Naive thymus-derived CD4-positive, alpha-beta T cell (primary cell): ENCODE results near the gene TMEM219. TPM values are rescaled to one million over a fixed set of nuclear protein-coding genes. Genes with fewer than 3 reads are reported as not detected.

Experiments
- ATAC-seq: fragments of 150-1000 bp; cut with Tn5 transposase; 2 replicates; pipeline ENCODE4 v1.10.0; 2021; ENCODE audit warnings: mild to moderate bottlenecking, moderate library complexity
- CTCF ChIA-PET: fragments of 350-600 bp; sonication (Branson Sonifier 250); formaldehyde crosslinking; loops from one replicate; lab custom pipeline; 2021; ENCODE audit warnings: antibody characterized with exemption; lab: Charles Lee
- POLR2A ChIA-PET: fragments of 350-600 bp; sonication (Branson Sonifier 250); formaldehyde crosslinking; loops from one replicate; lab custom pipeline; 2021; ENCODE audit warnings: antibody characterized with exemption, inconsistent platforms; lab: Charles Lee
- DNase-seq, 9 donors: peaks; one replicate each; pipeline versions ENCODE4 v3.0.0 to v3.0.0-alpha.2; 2020 to 2022; ENCODE audit warnings: mixed read lengths in 1 of 9
- H3K27ac ChIP-seq: one replicate; pipeline ENCODE4 v1.7.0; 2013; ENCODE audit warnings: mild to moderate bottlenecking, low read depth, low read length, moderate library complexity
- H3K27me3 ChIP-seq, 2 donors: one replicate each; pipeline ENCODE4 v1.7.0; 2013; ENCODE audit warnings: low read length in 2 of 2, mild to moderate bottlenecking in 2 of 2, moderate library complexity in 2 of 2; ENCODE audit not compliant: control insufficient read depth in 2 of 2, insufficient read depth in 2 of 2
- H3K36me3 ChIP-seq, 3 experiments: 1 replicate in 2 of 3; 2 replicates in 1 of 3; pipeline ENCODE4 v1.7.0; 2013; ENCODE audit warnings: low read length in 3 of 3, mild to moderate bottlenecking in 3 of 3, moderate library complexity in 1 of 3; ENCODE audit not compliant: insufficient read depth in 3 of 3, control insufficient read depth in 2 of 3
- H3K4me1 ChIP-seq, 2 donors: one replicate each; pipeline ENCODE4 v1.7.0; 2013; ENCODE audit warnings: low read length in 2 of 2, mild to moderate bottlenecking in 2 of 2, moderate library complexity in 1 of 2; ENCODE audit not compliant: control insufficient read depth in 2 of 2, insufficient read depth in 2 of 2
- H3K4me3 ChIP-seq: 2 replicates; pipeline ENCODE4 v1.7.0; 2013; ENCODE audit warnings: mild to moderate bottlenecking, low read length
- H3K9me3 ChIP-seq, 3 experiments: 1 replicate in 2 of 3; 2 replicates in 1 of 3; pipeline ENCODE4 v1.7.0; 2013; ENCODE audit warnings: low read length in 3 of 3; ENCODE audit not compliant: control insufficient read depth in 2 of 3
- H3K27ac Mint-ChIP-seq, 9 donors: one replicate each; pipeline ENCODE4 v1.8.0; 2020 to 2022; ENCODE audit warnings: mixed read lengths in 9 of 9, mild to moderate bottlenecking in 8 of 9, moderate library complexity in 5 of 9, inconsistent platforms in 2 of 9
- H3K27me3 Mint-ChIP-seq, 5 donors: one replicate each; pipeline ENCODE4 v1.8.0; 2021 to 2022; ENCODE audit warnings: mixed read lengths in 5 of 5, mild to moderate bottlenecking in 1 of 5
- H3K36me3 Mint-ChIP-seq, 5 donors: one replicate each; pipeline ENCODE4 v1.8.0; 2020 to 2022; ENCODE audit warnings: mixed read lengths in 5 of 5, mild to moderate bottlenecking in 3 of 5, inconsistent platforms in 1 of 5
- H3K4me1 Mint-ChIP-seq, 7 donors: one replicate each; pipeline ENCODE4 v1.8.0; 2020 to 2022; ENCODE audit warnings: mixed read lengths in 7 of 7, mild to moderate bottlenecking in 3 of 7, inconsistent platforms in 1 of 7
- H3K4me3 Mint-ChIP-seq, 10 donors: one replicate each; pipeline ENCODE4 v1.8.0; 2020 to 2022; ENCODE audit warnings: mild to moderate bottlenecking in 10 of 10, mixed read lengths in 10 of 10, moderate library complexity in 6 of 10, inconsistent platforms in 2 of 10
- H3K9me3 Mint-ChIP-seq, 11 donors: one replicate each; pipeline ENCODE4 v1.8.0; 2020 to 2022; ENCODE audit warnings: mixed read lengths in 11 of 11, mild to moderate bottlenecking in 4 of 11, inconsistent platforms in 1 of 11, moderate library complexity in 1 of 11
- intact Hi-C, 2 donors: fragments of 100-400 bp; cut with micrococcal nuclease; formaldehyde crosslinking; loops; one replicate each; pipeline ENCODE4 v1.15.1; 2023
- polyA plus RNA-seq, 2 donors: library from polyadenylated mRNA; unstranded; fragments of 300-500 nt; fragmentation: Illumina TruSeq; gene quantifications; one replicate each; pipeline ENCODE4 v1.2.3, GENCODE V29; 2021
- total RNA-seq, 6 experiments: library from RNA in 5 of 6; stranded (reverse) in 5 of 6; gene quantifications; 1 replicate in 5 of 6; 2 replicates in 1 of 6; pipeline ENCODE4 v1.2.3 and lab custom pipeline; 2021 to 2026

TMEM219 gene
- total and polyA plus RNA-seq, 7 experiments from 2014 or later = 64.3 to 212 (median 85.1) TPM

DNA sequence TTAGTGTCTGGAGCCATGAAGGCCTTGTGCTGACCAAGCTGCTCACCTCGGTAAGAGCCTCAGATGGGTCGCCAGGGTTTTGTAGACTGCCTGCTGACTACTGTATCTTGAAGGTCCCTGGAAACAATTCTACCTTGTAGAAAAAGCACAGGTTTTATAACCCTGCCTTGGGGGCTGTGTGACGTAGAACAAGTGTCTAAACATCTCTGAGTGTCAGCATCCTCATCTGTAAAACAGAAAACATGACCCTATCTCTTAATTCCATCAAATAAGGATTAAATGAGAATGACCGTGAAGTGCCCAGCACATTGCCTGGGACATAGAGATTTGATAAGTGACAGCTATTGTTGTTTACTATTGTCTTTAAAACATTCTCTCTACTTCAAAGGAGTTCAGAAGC, 6.3 kb downstream of the TMEM219 start:
- Histone ChIP-seq H3K27me3 (no peaks in the 10 kb centered on the region), H3K9me3 (no peaks in the 10 kb centered on the region), H3K4me1 (peaks cover 0 to 1% of the 10 kb centered on the region in 2 donors), H3K36me3 (peaks cover 0 to 16% (median 0%) of the 10 kb centered on the region in 3 experiments), H3K27ac (no peak overlapping the region), H3K4me3 (no peak overlapping the region)
- ATAC-seq (no peak), DNase-seq (no peak)
- Mint-ChIP-seq H3K27me3 (no peaks in the 10 kb centered on the region), H3K36me3 (peaks cover 8 to 23% (median 18%) of the 10 kb centered on the region in 5 donors), H3K9me3 (no peaks in the 10 kb centered on the region), H3K27ac (peak overlapping the region in 1 of 9 donors; percentile 67), H3K4me1 (peaks cover 6 to 16% (median 13%) of the 10 kb centered on the region in 7 donors), H3K4me3 (no peak overlapping the region)
- CTCF ChIA-PET = no interaction called here
- intact Hi-C loops = no loop called here
- POLR2A ChIA-PET = no interaction called here

DNA sequence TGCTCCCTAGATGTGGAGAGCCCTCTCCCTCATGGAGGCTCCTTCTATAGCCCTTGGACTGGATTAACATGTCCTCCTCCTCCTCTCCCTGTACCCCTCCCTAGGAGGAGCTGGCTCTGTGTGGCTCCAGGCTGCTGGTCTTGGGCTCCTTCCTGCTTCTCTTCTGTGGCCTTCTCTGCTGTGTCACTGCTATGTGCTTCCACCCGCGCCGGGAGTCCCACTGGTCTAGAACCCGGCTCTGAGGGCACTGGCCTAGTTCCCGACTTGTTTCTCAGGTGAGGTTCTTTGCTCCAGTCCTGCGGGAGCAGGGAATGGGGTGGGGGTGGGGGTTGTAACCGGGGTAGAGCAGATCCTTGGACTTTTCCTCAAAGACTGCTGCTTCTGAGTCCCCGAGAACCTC, 9.4 kb downstream of the TMEM219 start:
- ATAC-seq = no peak
- no peak for DNase-seq
- ChIA-PET CTCF (interaction anchor here (0.7 kb wide), 1 partner anchor 779 kb away, joined by 3 read pairs; no protein-coding TSS in a partner anchor), POLR2A (interaction anchor here (0.6 to 6.4 kb wide), 4 partner anchors 9 to 145 kb away, joined by 3 to 79 read pairs (median 16); partner anchors contain the start of genes KCTD13 and TMEM219)
- no peak overlapping the region for H3K4me3 Mint-ChIP-seq
- H3K27ac Mint-ChIP-seq = peak overlapping the region in 2 of 9 donors; percentile 38 to 57
- H3K9me3 Mint-ChIP-seq = peaks cover 0 to 2% (median 0%) of the 10 kb centered on the region in 11 donors
- Histone ChIP-seq H3K27me3 (no peaks in the 10 kb centered on the region), H3K4me1 (peaks cover 16 to 21% of the 10 kb centered on the region in 2 donors), H3K4me3 (no peak overlapping the region), H3K9me3 (no peaks in the 10 kb centered on the region), H3K27ac (no peak overlapping the region), H3K36me3 (peaks cover 0 to 18% (median 0%) of the 10 kb centered on the region in 3 experiments)
- H3K36me3 Mint-ChIP-seq = peaks cover 8 to 23% (median 14%) of the 10 kb centered on the region in 5 donors
- peaks cover 23 to 33% (median 25%) of the 10 kb centered on the region in 7 donors for H3K4me1 Mint-ChIP-seq
- intact Hi-C loops = loop anchor here (5.0 to 10.0 kb wide), 2 partner anchors 164 to 433 kb away; partner anchors contain the start of genes MAZ (in 1 of the 2) and ZNF771 (in 1 of the 2)
- no peaks in the 10 kb centered on the region for H3K27me3 Mint-ChIP-seq

GRCh38 chr16:29972500-29972899, 10.6 kb downstream of the TMEM219 start:
- Histone ChIP-seq H3K4me3 (no peak overlapping the region), H3K27me3 (no peaks in the 10 kb centered on the region), H3K9me3 (no peaks in the 10 kb centered on the region), H3K36me3 (peaks cover 0 to 20% (median 0%) of the 10 kb centered on the region in 3 experiments), H3K27ac (peak overlapping the region; percentile 78), H3K4me1 (peaks cover 20 to 23% of the 10 kb centered on the region in 2 donors)
- DNase-seq (no peak), ATAC-seq (no peak)
- peak overlapping the region; percentile 40 to 97 (median 94) for H3K4me3 Mint-ChIP-seq
- peaks cover 8 to 23% (median 14%) of the 10 kb centered on the region in 5 donors for H3K36me3 Mint-ChIP-seq
- POLR2A ChIA-PET = interaction anchor here (0.6 to 6.4 kb wide), 18 partner anchors 10 to 437 kb away, joined by 3 to 79 read pairs (median 4); partner anchors contain the start of genes ALDOA, KCTD13, PPP4C and TMEM219
- peaks cover 23 to 43% (median 34%) of the 10 kb centered on the region in 7 donors for H3K4me1 Mint-ChIP-seq
- CTCF ChIA-PET = interaction anchor here (0.6 to 1.8 kb wide), 7 partner anchors 12 to 1432 kb away, joined by 3 to 8 read pairs (median 3); partner anchors contain the start of gene KCTD13
- H3K9me3 Mint-ChIP-seq = peaks cover 0 to 2% (median 0%) of the 10 kb centered on the region in 11 donors
- peak overlapping the region; percentile 64 to 93 (median 91) for H3K27ac Mint-ChIP-seq
- intact Hi-C loops = loop anchor here (5.0 to 10.0 kb wide), 2 partner anchors 165 to 432 kb away; partner anchors contain the start of genes MAZ (in 1 of the 2) and ZNF771 (in 1 of the 2)
- H3K27me3 Mint-ChIP-seq = no peaks in the 10 kb centered on the region

DNA sequence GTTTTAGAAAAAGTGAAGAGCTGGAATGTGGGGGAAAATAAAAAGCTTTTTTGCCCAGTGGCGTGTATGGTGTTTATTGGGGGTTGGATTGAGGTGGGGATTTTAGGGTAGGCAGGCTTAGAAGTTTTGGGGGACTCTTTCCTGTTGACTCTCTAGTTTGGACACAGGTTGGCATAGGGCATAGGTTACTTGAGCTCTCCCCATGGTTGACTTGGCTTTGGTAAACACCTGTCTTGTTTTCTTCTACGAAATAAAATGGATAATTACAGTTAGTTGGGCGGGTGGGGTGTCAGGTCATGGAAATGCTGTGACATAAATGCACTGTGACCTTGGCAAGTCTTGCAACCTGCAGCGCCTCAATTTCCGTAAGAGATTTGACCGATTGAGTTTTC, 11.1 kb downstream of the TMEM219 start:
- Histone ChIP-seq H3K4me3 (peak overlapping the region; percentile 98), H3K36me3 (peaks cover 0 to 22% (median 0%) of the 10 kb centered on the region in 3 experiments), H3K27ac (peak overlapping the region; percentile 78), H3K27me3 (no peaks in the 10 kb centered on the region), H3K4me1 (peaks cover 20 to 23% of the 10 kb centered on the region in 2 donors), H3K9me3 (no peaks in the 10 kb centered on the region)
- peaks cover 0 to 2% (median 0%) of the 10 kb centered on the region in 11 donors for H3K9me3 Mint-ChIP-seq
- peak overlapping the region; percentile 80 to 97 (median 94) for H3K4me3 Mint-ChIP-seq
- H3K4me1 Mint-ChIP-seq = peaks cover 23 to 43% (median 37%) of the 10 kb centered on the region in 7 donors
- peak overlapping the region; percentile 64 to 93 (median 91) for H3K27ac Mint-ChIP-seq
- H3K36me3 Mint-ChIP-seq = peaks cover 8 to 23% (median 14%) of the 10 kb centered on the region in 5 donors
- ATAC-seq (no peak), DNase-seq (no peak)
- no peaks in the 10 kb centered on the region for H3K27me3 Mint-ChIP-seq
- ChIA-PET CTCF (interaction anchor here (0.6 to 1.8 kb wide), 7 partner anchors 13 to 1432 kb away, joined by 3 to 8 read pairs (median 3); partner anchors contain the start of gene KCTD13), POLR2A (interaction anchor here (0.6 to 6.4 kb wide), 21 partner anchors 11 to 990 kb away, joined by 3 to 79 read pairs (median 5); partner anchors contain the start of genes ALDOA, CDIPT, HIRIP3 and INO80E)
- intact Hi-C loops = loop anchor here (1.0 to 10.0 kb wide), 9 partner anchors 11 to 432 kb away; partner anchors contain the start of genes CDIPT (in 2 of the 2), INO80E (in 2 of the 2), KCTD13 (in 2 of the 2) and ASPHD1 (in 1 of the 2)

DNA sequence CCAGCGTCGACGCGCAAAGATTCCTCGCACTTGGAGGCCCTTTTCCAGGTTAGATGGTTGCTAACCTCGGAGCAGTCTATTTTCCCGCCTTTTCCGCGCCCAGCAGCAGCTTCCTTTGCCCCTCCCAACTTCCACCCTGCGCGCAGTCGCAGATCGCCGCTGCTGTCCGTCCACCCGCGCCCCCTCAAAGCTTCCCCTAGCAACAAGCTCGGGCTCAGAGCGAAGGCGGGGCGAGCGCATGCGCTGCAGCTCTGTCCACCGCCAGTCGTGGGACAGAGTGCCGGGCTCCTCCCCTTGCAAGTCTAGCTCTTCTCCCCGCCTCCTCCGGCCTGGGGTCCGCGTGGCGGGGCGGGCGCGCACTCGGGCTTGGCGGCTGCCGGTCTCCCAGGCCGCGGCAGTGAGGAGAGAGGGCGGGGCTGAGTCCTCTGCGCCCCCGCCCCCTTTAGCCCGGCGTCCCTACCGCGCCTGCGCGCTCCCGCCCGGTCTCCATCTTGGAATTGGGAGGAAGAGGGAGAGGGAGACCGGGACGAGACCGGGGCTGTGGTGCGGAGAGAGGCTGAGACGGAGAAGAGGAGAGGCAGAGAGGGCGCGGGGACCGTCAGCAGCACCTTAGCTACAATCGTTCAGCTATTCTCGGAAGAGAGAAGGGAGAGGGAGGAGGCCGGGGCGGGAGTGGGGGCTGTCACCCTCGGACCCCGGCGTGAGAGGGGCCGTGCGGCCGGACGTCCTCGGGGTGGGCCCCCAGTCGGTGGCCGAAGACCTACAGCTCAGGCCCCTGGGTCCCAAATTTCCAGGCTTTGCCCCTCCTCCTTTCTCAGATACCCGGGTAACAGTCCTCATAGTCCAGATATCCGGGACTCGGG, 11.7 kb downstream of the TMEM219 start, which contains the start of gene TAOK2:
Gene TAOK2 (plus strand): TSS at position 485 of the 863 bp plus-strand sequence. CDS start 3,905 bp downstream, outside the sequence.
- Mint-ChIP-seq H3K4me1 (peaks cover 23 to 39% (median 37%) of the 10 kb centered on the region in 7 donors), H3K27me3 (no peaks in the 10 kb centered on the region), H3K4me3 (peak within 1 kb of the TSS; percentile 80 to 97 (median 94)), H3K27ac (peak within 1 kb of the TSS; percentile 77 to 93 (median 91)), H3K9me3 (peaks cover 0 to 2% (median 0%) of the 10 kb centered on the region in 11 donors), H3K36me3 (peaks cover 3 to 20% (median 8%) of the 10 kb centered on the region in 5 donors)
- DNase-seq (peak; percentile 83 to 98 (median 89)), ATAC-seq (peak; percentile 97)
- CTCF ChIA-PET = interaction anchor here (0.7 to 1.8 kb wide), 5 partner anchors 13 to 99 kb away, joined by 3 to 8 read pairs (median 4); partner anchors contain the start of gene KCTD13
- intact Hi-C loops = loop anchor here (1.0 to 10.0 kb wide), 9 partner anchors 11 to 431 kb away; partner anchors contain the start of genes CDIPT (in 2 of the 2), INO80E (in 2 of the 2), KCTD13 (in 2 of the 2) and ASPHD1 (in 1 of the 2)
- Histone ChIP-seq H3K27ac (peak within 1 kb of the TSS; percentile 78), H3K27me3 (no peaks in the 10 kb centered on the region), H3K4me3 (peak within 1 kb of the TSS; percentile 98), H3K9me3 (no peaks in the 10 kb centered on the region), H3K4me1 (peaks cover 20 to 23% of the 10 kb centered on the region in 2 donors), H3K36me3 (peaks cover 0 to 22% (median 0%) of the 10 kb centered on the region in 3 experiments)
- POLR2A ChIA-PET = interaction anchor here (0.6 to 6.4 kb wide), 22 partner anchors 9 to 990 kb away, joined by 3 to 79 read pairs (median 4); partner anchors contain the start of genes ALDOA, CDIPT, HIRIP3 and INO80E
